CD4-positive, alpha-beta T cell (primary cell): ENCODE results near the gene SH3RF3. TPM values are rescaled to one million over a fixed set of nuclear protein-coding genes. Genes with fewer than 3 reads are reported as not detected.

Experiments used
- ATAC-seq: fragments of 200-7000 bp; cut with Tn5 transposase; one replicate; pipeline ENCODE4 v1.10.0; 2022; ENCODE audit warnings: mild to moderate bottlenecking; ENCODE audit not compliant: poor library complexity
- CTCF ChIA-PET: fragments of 350-600 bp; sonication (Branson Sonifier 250); formaldehyde crosslinking; loops from one replicate; lab custom pipeline; 2021; ENCODE audit warnings: antibody characterized with exemption, inconsistent platforms; lab: Charles Lee
- POLR2A ChIA-PET: fragments of 350-600 bp; sonication (Branson Sonifier 250); formaldehyde crosslinking; loops from one replicate; lab custom pipeline; 2021; ENCODE audit warnings: antibody characterized with exemption, inconsistent platforms; lab: Charles Lee
- DNase-seq, 14 experiments: peaks; one replicate each; pipeline ENCODE4 v3.0.0-alpha.2; 2013 to 2020; ENCODE audit warnings: mixed read lengths in 2 of 14
- H3K27ac ChIP-seq, 2 donors: one replicate each; pipeline versions ENCODE4 v1.5.1 to v1.7.0; 2013; ENCODE audit warnings: low read length in 2 of 2, low read depth in 1 of 2, mild to moderate bottlenecking in 1 of 2
- H3K27me3 ChIP-seq, 2 experiments: 1 replicate in 1 of 2; 2 replicates in 1 of 2; pipeline versions ENCODE4 v1.6.1 to v1.7.0; 2013; ENCODE audit warnings: low read length in 2 of 2, control low read depth in 1 of 2, mild to moderate bottlenecking in 1 of 2, moderate library complexity in 1 of 2; ENCODE audit not compliant: insufficient read depth in 2 of 2, control insufficient read depth in 1 of 2
- H3K36me3 ChIP-seq: one replicate; pipeline ENCODE4 v1.6.1; 2013; ENCODE audit warnings: low read length, control low read depth; ENCODE audit not compliant: insufficient read depth
- H3K4me1 ChIP-seq: one replicate; pipeline ENCODE4 v1.6.1; 2013; ENCODE audit warnings: low read length, control low read depth; ENCODE audit not compliant: insufficient read depth
- H3K4me3 ChIP-seq: one replicate; pipeline ENCODE4 v1.5.1; 2013; ENCODE audit warnings: mild to moderate bottlenecking, low read length, moderate library complexity
- H3K9me3 ChIP-seq, 2 experiments: 1 replicate in 1 of 2; 2 replicates in 1 of 2; pipeline versions ENCODE4 v1.6.1 to v1.7.0; 2013; ENCODE audit warnings: low read length in 2 of 2, mild to moderate bottlenecking in 2 of 2, control low read depth in 1 of 2, moderate library complexity in 1 of 2; ENCODE audit not compliant: control insufficient read depth in 1 of 2, insufficient read depth in 1 of 2
- H3K27ac Mint-ChIP-seq: one replicate; pipeline ENCODE4 v1.8.0; 2020; ENCODE audit warnings: mixed read lengths
- H3K27me3 Mint-ChIP-seq: one replicate; pipeline ENCODE4 v1.8.0; 2021; ENCODE audit warnings: mixed read lengths
- H3K36me3 Mint-ChIP-seq: one replicate; pipeline ENCODE4 v1.8.0; 2021; ENCODE audit warnings: low read depth, mixed read lengths
- H3K4me1 Mint-ChIP-seq: one replicate; pipeline ENCODE4 v1.8.0; 2021; ENCODE audit warnings: low read depth, mixed read lengths
- H3K4me3 Mint-ChIP-seq: one replicate; pipeline ENCODE4 v1.8.0; 2020; ENCODE audit warnings: mild to moderate bottlenecking, mixed read lengths
- H3K9me3 Mint-ChIP-seq: one replicate; pipeline ENCODE4 v1.8.0; 2020; ENCODE audit warnings: mixed read lengths
- intact Hi-C, 2 experiments: fragments of 100-400 bp; cut with DNase I in 1 of 2; cut with micrococcal nuclease in 1 of 2; formaldehyde crosslinking; loops; one replicate each; pipeline versions ENCODE4 v1.15.1 to v1.9.0; 2023 to 2025; cut with DNase I, micrococcal nuclease
- total RNA-seq, 174 experiments: library from RNA in 2 of 174; stranded (reverse) in 2 of 174; gene quantifications; one replicate each; pipeline ENCODE4 v1.2.3 and lab custom pipeline; 2021 to 2026
- TF ChIP-seq, protein P1 (sequence below): fragments of 200-600 bp; IDR thresholded peaks from one replicate; pipeline ENCODE4 v1.8.0; 2022; ENCODE audit warnings: antibody characterized with exemption, mild to moderate bottlenecking

The SH3RF3 gene
- total RNA-seq, 2 experiments from 2014 or later = 5.2 to 5.9 TPM

- intact Hi-C loops = loop anchor here in 1 of 2 experiments (10.0 kb wide), 1 partner anchor 328 kb away; no protein-coding TSS in a partner anchor
Measured at GRCh38 chr2:109342256-109342850, 213.3 kb downstream of the SH3RF3 start.

GRCh38 chr2:109342930-109343329 is 213.9 kb downstream of the SH3RF3 start:
- Mint-ChIP-seq H3K36me3 (no peaks in the 10 kb centered on the region), H3K9me3 (no peaks in the 10 kb centered on the region), H3K27ac (no peak overlapping the region), H3K4me3 (no peak overlapping the region), H3K4me1 (peaks cover 21% of the 10 kb centered on the region), H3K27me3 (no peaks in the 10 kb centered on the region)
- ChIA-PET POLR2A (no interaction called here), CTCF (no interaction called here)
- H3K27me3 ChIP-seq = no peaks in the 10 kb centered on the region
- peaks cover 12% of the 10 kb centered on the region for H3K4me1 ChIP-seq
- H3K27ac ChIP-seq = no peak overlapping the region
- no peaks in the 10 kb centered on the region for H3K36me3 ChIP-seq
- no peaks in the 10 kb centered on the region for H3K9me3 ChIP-seq
- no peak overlapping the region for H3K4me3 ChIP-seq
- ATAC-seq (no peak), DNase-seq (no peak)
- TF ChIP-seq, protein P1, sequence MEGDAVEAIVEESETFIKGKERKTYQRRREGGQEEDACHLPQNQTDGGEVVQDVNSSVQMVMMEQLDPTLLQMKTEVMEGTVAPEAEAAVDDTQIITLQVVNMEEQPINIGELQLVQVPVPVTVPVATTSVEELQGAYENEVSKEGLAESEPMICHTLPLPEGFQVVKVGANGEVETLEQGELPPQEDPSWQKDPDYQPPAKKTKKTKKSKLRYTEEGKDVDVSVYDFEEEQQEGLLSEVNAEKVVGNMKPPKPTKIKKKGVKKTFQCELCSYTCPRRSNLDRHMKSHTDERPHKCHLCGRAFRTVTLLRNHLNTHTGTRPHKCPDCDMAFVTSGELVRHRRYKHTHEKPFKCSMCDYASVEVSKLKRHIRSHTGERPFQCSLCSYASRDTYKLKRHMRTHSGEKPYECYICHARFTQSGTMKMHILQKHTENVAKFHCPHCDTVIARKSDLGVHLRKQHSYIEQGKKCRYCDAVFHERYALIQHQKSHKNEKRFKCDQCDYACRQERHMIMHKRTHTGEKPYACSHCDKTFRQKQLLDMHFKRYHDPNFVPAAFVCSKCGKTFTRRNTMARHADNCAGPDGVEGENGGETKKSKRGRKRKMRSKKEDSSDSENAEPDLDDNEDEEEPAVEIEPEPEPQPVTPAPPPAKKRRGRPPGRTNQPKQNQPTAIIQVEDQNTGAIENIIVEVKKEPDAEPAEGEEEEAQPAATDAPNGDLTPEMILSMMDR = no peak
- intact Hi-C loops = loop anchor here in 1 of 2 experiments (10.0 kb wide), 1 partner anchor 328 kb away; no protein-coding TSS in a partner anchor

More at GRCh38 chr2:109342256-109342850, 213.3 kb downstream of the SH3RF3 start:
- Histone ChIP-seq H3K4me1 (peaks cover 6% of the 10 kb centered on the region), H3K27ac (no peak overlapping the region), H3K9me3 (no peaks in the 10 kb centered on the region), H3K4me3 (no peak overlapping the region), H3K27me3 (no peaks in the 10 kb centered on the region), H3K36me3 (no peaks in the 10 kb centered on the region)
- TF ChIP-seq, protein P1 = no peak
- Mint-ChIP-seq H3K4me3 (no peak overlapping the region), H3K27me3 (no peaks in the 10 kb centered on the region), H3K9me3 (no peaks in the 10 kb centered on the region), H3K36me3 (no peaks in the 10 kb centered on the region), H3K27ac (no peak overlapping the region), H3K4me1 (peaks cover 19% of the 10 kb centered on the region)
- ChIA-PET CTCF (no interaction called here), POLR2A (no interaction called here)
- DNase-seq (no peak), ATAC-seq (no peak)

- no peak for DNase-seq
- ChIA-PET POLR2A (no interaction called here), CTCF (no interaction called here)
- H3K27me3 Mint-ChIP-seq = no peaks in the 10 kb centered on the region
- Histone ChIP-seq H3K36me3 (no peaks in the 10 kb centered on the region), H3K27ac (no peak overlapping the region), H3K27me3 (no peaks in the 10 kb centered on the region), H3K9me3 (no peaks in the 10 kb centered on the region), H3K4me3 (no peak overlapping the region), H3K4me1 (peaks cover 17% of the 10 kb centered on the region)
- no peak for ATAC-seq
- H3K4me3 Mint-ChIP-seq = no peak overlapping the region
- peaks cover 25% of the 10 kb centered on the region for H3K4me1 Mint-ChIP-seq
- TF ChIP-seq, protein P1 = no peak
- H3K27ac Mint-ChIP-seq = no peak overlapping the region
- no peaks in the 10 kb centered on the region for H3K9me3 Mint-ChIP-seq
- intact Hi-C loops = loop anchor here in 1 of 2 experiments (10.0 kb wide), 1 partner anchor 329 kb away; no protein-coding TSS in a partner anchor
- no peaks in the 10 kb centered on the region for H3K36me3 Mint-ChIP-seq
Measured at GRCh38 chr2:109343460-109343859, 214.5 kb downstream of the SH3RF3 start.
